SK-N-SH treated with all-trans-retinoic acid at 6 μM for 48 hours (cell line): ENCODE data around the gene TMEM132C.

ENCODE experiments used
- ARNTL ChIP-seq: fragments of 450-650 bp; formaldehyde crosslinking; IDR thresholded peaks from 2 replicates; pipeline ENCODE4 v1.5.0; 2020; ENCODE audit warnings: low read depth, mild to moderate bottlenecking, moderate library complexity, borderline replicate concordance
- ESRRG ChIP-seq: fragments of 250-450 bp; sonication (Bioruptor Pico); IDR thresholded peaks from 2 replicates; pipeline ENCODE4 v1.6.1; 2021; ENCODE audit warnings: mild to moderate bottlenecking
- GLIS3 ChIP-seq: fragments of 250-450 bp; sonication (Bioruptor Pico); IDR thresholded peaks from 2 replicates; pipeline ENCODE4 v1.5.0; 2020; ENCODE audit warnings: mild to moderate bottlenecking, moderate library complexity
- OSR1 ChIP-seq: fragments of 250-450 bp; sonication (Bioruptor Pico); IDR thresholded peaks from 2 replicates; pipeline ENCODE4 v1.8.0; 2022; ENCODE audit warnings: moderate library complexity, mild to moderate bottlenecking, inconsistent platforms
- PATZ1 ChIP-seq: fragments of 250-450 bp; sonication (Bioruptor Pico); IDR thresholded peaks from 2 replicates; pipeline ENCODE4 v1.8.0; 2020; ENCODE audit warnings: mild to moderate bottlenecking, moderate library complexity, borderline replicate concordance
- PPARA ChIP-seq: fragments of 250-450 bp; sonication (Bioruptor Pico); IDR thresholded peaks from 2 replicates; pipeline ENCODE4 v1.5.0; 2020; ENCODE audit warnings: mild to moderate bottlenecking, borderline replicate concordance
- RARB ChIP-seq: fragments of 250-450 bp; sonication (Bioruptor Pico); IDR thresholded peaks from 2 replicates; pipeline ENCODE4 v1.8.0; 2021; ENCODE audit warnings: mild to moderate bottlenecking, moderate library complexity
- TSHZ2 ChIP-seq: fragments of 250-450 bp; sonication (Bioruptor Pico); IDR thresholded peaks from 2 replicates; pipeline ENCODE4 v1.5.0; 2020; ENCODE audit warnings: mild to moderate bottlenecking, moderate library complexity
- ZFP3 ChIP-seq: fragments of 250-450 bp; sonication (Bioruptor Pico); IDR thresholded peaks from 2 replicates; pipeline ENCODE4 v1.5.0; 2020; ENCODE audit warnings: mild to moderate bottlenecking, moderate library complexity
- ZFP30 ChIP-seq: fragments of 450-650 bp; formaldehyde crosslinking; IDR thresholded peaks from 2 replicates; pipeline ENCODE4 v1.5.0; 2022; ENCODE audit warnings: mild to moderate bottlenecking, moderate library complexity
- ZNF565 ChIP-seq: fragments of 450-650 bp; formaldehyde crosslinking; conservative IDR thresholded peaks from 2 replicates; pipeline ENCODE4 v1.5.0; 2020; ENCODE audit warnings: low read depth, mild to moderate bottlenecking, moderate library complexity
- ZNF8 ChIP-seq: fragments of 450-650 bp; formaldehyde crosslinking; IDR thresholded peaks from 2 replicates; pipeline ENCODE4 v1.5.0; 2020; ENCODE audit warnings: mild to moderate bottlenecking, moderate library complexity
- TF ChIP-seq, protein P1 (sequence below): fragments of 250-450 bp; sonication (Bioruptor Pico); IDR thresholded peaks from 2 replicates; pipeline ENCODE4 v1.5.1; 2020; ENCODE audit warnings: low read depth, mild to moderate bottlenecking, moderate library complexity
- TF ChIP-seq, protein P2 (sequence below): fragments of 250-450 bp; sonication (Bioruptor Pico); IDR thresholded peaks from 2 replicates; pipeline ENCODE4 v1.8.0; 2021; ENCODE audit warnings: low read depth, mild to moderate bottlenecking, moderate library complexity, borderline replicate concordance

DNA sequence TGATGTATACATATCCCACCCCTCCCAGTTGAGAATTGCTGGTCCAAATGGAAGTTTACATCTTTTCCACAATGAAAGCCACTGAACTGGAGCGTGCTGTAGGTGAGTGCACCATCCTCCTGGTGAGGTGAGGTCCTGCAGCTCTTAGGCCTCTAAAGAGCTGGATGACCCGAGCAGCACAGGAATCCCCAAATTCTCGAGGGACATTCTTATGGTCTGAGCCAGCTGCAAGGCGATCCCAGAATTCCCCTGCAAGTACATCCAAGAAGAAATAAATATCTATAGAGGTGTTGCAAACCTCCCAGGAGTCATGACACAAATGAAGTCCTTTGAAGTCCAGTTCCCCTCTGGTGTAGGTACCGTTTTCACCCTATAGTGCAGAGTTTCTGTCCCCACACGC, 24.0 kb downstream of the TMEM132C start:
- no peak for TF ChIP-seq ZFP30 (CRISPR knock-in tag)
- no peak for TF ChIP-seq PATZ1 (CRISPR knock-in tag)
- TF ChIP-seq PPARA (CRISPR knock-in tag) = no peak
- TF ChIP-seq ZFP3 (CRISPR knock-in tag) = no peak
- TF ChIP-seq ARNTL (CRISPR knock-in tag) = no peak
- TF ChIP-seq GLIS3 (CRISPR knock-in tag) = no peak
- no peak for TF ChIP-seq ESRRG
- no peak for TF ChIP-seq TSHZ2
- TF ChIP-seq, protein P1, sequence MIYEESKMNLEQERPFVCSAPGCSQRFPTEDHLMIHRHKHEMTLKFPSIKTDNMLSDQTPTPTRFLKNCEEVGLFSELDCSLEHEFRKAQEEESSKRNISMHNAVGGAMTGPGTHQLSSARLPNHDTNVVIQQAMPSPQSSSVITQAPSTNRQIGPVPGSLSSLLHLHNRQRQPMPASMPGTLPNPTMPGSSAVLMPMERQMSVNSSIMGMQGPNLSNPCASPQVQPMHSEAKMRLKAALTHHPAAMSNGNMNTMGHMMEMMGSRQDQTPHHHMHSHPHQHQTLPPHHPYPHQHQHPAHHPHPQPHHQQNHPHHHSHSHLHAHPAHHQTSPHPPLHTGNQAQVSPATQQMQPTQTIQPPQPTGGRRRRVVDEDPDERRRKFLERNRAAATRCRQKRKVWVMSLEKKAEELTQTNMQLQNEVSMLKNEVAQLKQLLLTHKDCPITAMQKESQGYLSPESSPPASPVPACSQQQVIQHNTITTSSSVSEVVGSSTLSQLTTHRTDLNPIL (CRISPR knock-in tag) = no peak
- TF ChIP-seq RARB (CRISPR knock-in tag) = no peak
- TF ChIP-seq ZNF565 = no peak
- no peak for TF ChIP-seq ZNF8
- TF ChIP-seq OSR1 = no peak
- TF ChIP-seq, protein P2, sequence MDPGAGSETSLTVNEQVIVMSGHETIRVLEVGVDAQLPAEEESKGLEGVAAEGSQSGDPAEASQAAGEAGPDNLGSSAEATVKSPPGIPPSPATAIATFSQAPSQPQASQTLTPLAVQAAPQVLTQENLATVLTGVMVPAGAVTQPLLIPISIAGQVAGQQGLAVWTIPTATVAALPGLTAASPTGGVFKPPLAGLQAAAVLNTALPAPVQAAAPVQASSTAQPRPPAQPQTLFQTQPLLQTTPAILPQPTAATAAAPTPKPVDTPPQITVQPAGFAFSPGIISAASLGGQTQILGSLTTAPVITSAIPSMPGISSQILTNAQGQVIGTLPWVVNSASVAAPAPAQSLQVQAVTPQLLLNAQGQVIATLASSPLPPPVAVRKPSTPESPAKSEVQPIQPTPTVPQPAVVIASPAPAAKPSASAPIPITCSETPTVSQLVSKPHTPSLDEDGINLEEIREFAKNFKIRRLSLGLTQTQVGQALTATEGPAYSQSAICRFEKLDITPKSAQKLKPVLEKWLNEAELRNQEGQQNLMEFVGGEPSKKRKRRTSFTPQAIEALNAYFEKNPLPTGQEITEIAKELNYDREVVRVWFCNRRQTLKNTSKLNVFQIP (CRISPR knock-in tag) = no peak
